Endothelial cell of umbilical vein (primary cell): Measurements from ENCODE around the gene GFPT1.

Experiments used
- CTCF ChIP-seq, 2 donors: IDR thresholded peaks; 1 replicate in 1 of 2; 2 replicates in 1 of 2; pipeline ENCODE4 v1.5.1; 2011; ENCODE audit warnings: low read length in 2 of 2, mild to moderate bottlenecking in 2 of 2, moderate library complexity in 2 of 2, control low read depth in 1 of 2, inconsistent platforms in 1 of 2, low read depth in 1 of 2; ENCODE audit not compliant: insufficient read depth in 1 of 2; ENCODE audit errors: extremely low read depth in 1 of 2
- EZH2 ChIP-seq: IDR thresholded peaks from 2 replicates; pipeline ENCODE4 v1.6.1; 2012; ENCODE audit warnings: borderline replicate concordance, low read depth, mild to moderate bottlenecking, moderate library complexity, low read length, inconsistent platforms; ENCODE audit not compliant: severe bottlenecking
- FOS ChIP-seq: IDR thresholded peaks from 2 replicates; pipeline ENCODE4 v1.6.1; 2011; ENCODE audit warnings: mild to moderate bottlenecking, low read length, moderate library complexity, borderline replicate concordance; ENCODE audit not compliant: insufficient read depth
- GATA2 ChIP-seq: IDR thresholded peaks from 2 replicates; pipeline ENCODE4 v1.7.0; 2011; ENCODE audit warnings: low read depth, mild to moderate bottlenecking, moderate library complexity, mixed read lengths, low read length; ENCODE audit not compliant: insufficient read length, insufficient read depth
- MYC ChIP-seq: IDR thresholded peaks from one replicate; pipeline ENCODE4 v1.6.1; 2011; ENCODE audit warnings: mild to moderate bottlenecking, low read depth, low read length
- POLR2A ChIP-seq: IDR thresholded peaks from 2 replicates; pipeline ENCODE4 v1.6.1; 2012; ENCODE audit warnings: low read depth, mild to moderate bottlenecking, control low read depth, low read length
- POLR2AphosphoS5 ChIP-seq: IDR thresholded peaks from 2 replicates; pipeline ENCODE4 v1.6.1; 2012; ENCODE audit warnings: low read depth, mild to moderate bottlenecking, control low read depth, low read length, moderate library complexity; ENCODE audit not compliant: insufficient read depth
- TF ChIP-seq, protein P1 (sequence below): IDR thresholded peaks from 2 replicates; pipeline ENCODE4 v1.6.1; 2011; ENCODE audit not compliant: insufficient read depth, insufficient read length

DNA sequence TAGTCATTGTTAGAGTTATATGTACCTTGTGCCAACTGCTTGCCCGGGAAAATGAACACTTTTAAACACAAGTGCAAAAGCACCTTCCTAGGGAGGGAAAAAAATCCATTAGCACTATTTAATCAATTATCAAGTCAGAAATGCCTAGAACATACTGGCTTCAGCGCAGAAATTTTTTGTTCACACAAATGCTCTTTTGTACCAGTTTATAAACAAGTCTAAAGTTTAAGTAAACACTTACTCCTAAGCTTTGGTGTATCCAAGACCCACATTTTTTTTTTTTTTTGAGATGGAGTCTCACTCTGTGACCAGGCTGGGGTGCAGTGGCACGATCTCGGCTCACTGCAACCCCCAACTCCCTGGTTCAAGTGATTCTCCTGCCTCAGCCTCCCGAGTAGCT lies 30.6 kb downstream of the GFPT1 start:
- TF ChIP-seq EZH2 = no peak
- TF ChIP-seq POLR2AphosphoS5 = no peak
- no peak for TF ChIP-seq CTCF (IDR thresholded peaks at IDR 0.05; ENCODE audit: extremely low read depth in 1 of 2, insufficient read depth in 1 of 2, low read depth in 1 of 2, low read length in 2 of 2)
- TF ChIP-seq MYC = no peak
- TF ChIP-seq POLR2A = no peak
- TF ChIP-seq, protein P1, sequence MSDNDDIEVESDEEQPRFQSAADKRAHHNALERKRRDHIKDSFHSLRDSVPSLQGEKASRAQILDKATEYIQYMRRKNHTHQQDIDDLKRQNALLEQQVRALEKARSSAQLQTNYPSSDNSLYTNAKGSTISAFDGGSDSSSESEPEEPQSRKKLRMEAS = no peak
- no peak for TF ChIP-seq FOS
- TF ChIP-seq GATA2 = no peak
